HEK293 (cell line): Measurements from ENCODE around the gene DENND1A.

Experiments
- GLI4 ChIP-seq: fragments of 450-650 bp; formaldehyde crosslinking; IDR thresholded peaks from 2 replicates; pipeline ENCODE4 v1.5.1; 2016; ENCODE audit warnings: missing biosample characterization, missing genetic modification characterization
- ZBTB8A ChIP-seq: fragments of 450-650 bp; formaldehyde crosslinking; IDR thresholded peaks from 2 replicates; pipeline ENCODE4 v1.5.1; 2016; ENCODE audit warnings: missing biosample characterization, missing genetic modification characterization
- ZNF155 ChIP-seq: fragments of 450-650 bp; formaldehyde crosslinking; IDR thresholded peaks from 2 replicates; pipeline ENCODE4 v1.5.1; 2016; ENCODE audit warnings: missing biosample characterization, missing genetic modification characterization
- ZNF416 ChIP-seq: fragments of 450-650 bp; formaldehyde crosslinking; IDR thresholded peaks from 2 replicates; pipeline ENCODE4 v1.5.1; 2016; ENCODE audit warnings: missing biosample characterization, missing genetic modification characterization
- ZNF549 ChIP-seq: fragments of 450-650 bp; IDR thresholded peaks from 2 replicates; pipeline ENCODE4 v1.5.1; 2018; ENCODE audit warnings: missing biosample characterization, missing genetic modification characterization, mild to moderate bottlenecking, inconsistent platforms, moderate library complexity
- TF ChIP-seq, protein P1 (sequence below): fragments of 450-650 bp; formaldehyde crosslinking; IDR thresholded peaks from 2 replicates; pipeline ENCODE4 v1.5.1; 2016; ENCODE audit warnings: missing biosample characterization, missing genetic modification characterization
- TF ChIP-seq, protein P2 (sequence below): fragments of 450-650 bp; formaldehyde crosslinking; IDR thresholded peaks from 2 replicates; pipeline ENCODE4 v1.5.1; 2016; ENCODE audit warnings: missing biosample characterization, missing genetic modification characterization
- TF ChIP-seq, protein P3 (sequence below): fragments of 450-650 bp; formaldehyde crosslinking; IDR thresholded peaks from 2 replicates; pipeline ENCODE4 v1.5.1; 2016; ENCODE audit warnings: missing biosample characterization, missing genetic modification characterization
- TF ChIP-seq, protein P4 (sequence below): fragments of 450-650 bp; formaldehyde crosslinking; IDR thresholded peaks from 2 replicates; pipeline ENCODE4 v1.5.1; 2016; ENCODE audit warnings: missing biosample characterization, missing genetic modification characterization
- TF ChIP-seq, protein P5 (sequence below): fragments of 450-650 bp; formaldehyde crosslinking; IDR thresholded peaks from 2 replicates; pipeline ENCODE4 v1.5.1; 2016; ENCODE audit warnings: missing biosample characterization, missing genetic modification characterization

DNA sequence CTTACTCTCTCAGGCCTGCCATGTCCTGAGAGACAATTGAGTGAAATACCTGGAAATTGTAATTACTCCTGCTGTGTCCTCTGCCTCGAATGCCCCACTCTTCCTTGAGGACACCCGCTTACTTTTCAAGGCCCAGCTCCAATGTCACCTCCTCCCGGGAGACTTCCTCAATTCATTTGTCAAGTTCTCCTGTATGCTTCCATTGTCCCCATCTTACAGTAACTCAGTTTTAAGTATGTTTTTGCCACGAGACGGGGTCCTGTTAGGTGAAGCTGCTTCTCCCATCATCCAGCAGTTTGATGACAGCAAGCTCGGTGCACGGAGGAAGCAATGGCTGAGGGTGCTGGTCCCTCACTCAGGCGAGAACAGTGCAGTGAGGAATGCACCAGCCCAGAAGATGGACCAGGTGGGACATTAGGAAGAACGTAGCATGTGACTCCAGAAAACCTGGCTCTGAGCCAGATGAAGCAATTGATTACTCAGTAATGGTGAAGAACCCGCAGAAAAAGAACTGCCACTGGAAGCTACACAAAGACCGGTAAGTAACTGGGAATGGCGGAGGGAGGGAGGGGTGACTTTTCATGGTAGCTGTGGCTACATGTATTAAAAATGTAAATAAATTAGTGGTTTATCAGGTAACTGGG is 274.8 kb downstream of the DENND1A start:
- TF ChIP-seq, protein P1, sequence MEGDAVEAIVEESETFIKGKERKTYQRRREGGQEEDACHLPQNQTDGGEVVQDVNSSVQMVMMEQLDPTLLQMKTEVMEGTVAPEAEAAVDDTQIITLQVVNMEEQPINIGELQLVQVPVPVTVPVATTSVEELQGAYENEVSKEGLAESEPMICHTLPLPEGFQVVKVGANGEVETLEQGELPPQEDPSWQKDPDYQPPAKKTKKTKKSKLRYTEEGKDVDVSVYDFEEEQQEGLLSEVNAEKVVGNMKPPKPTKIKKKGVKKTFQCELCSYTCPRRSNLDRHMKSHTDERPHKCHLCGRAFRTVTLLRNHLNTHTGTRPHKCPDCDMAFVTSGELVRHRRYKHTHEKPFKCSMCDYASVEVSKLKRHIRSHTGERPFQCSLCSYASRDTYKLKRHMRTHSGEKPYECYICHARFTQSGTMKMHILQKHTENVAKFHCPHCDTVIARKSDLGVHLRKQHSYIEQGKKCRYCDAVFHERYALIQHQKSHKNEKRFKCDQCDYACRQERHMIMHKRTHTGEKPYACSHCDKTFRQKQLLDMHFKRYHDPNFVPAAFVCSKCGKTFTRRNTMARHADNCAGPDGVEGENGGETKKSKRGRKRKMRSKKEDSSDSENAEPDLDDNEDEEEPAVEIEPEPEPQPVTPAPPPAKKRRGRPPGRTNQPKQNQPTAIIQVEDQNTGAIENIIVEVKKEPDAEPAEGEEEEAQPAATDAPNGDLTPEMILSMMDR (tag by site-specific recombination) = no peak
- no peak for TF ChIP-seq ZBTB8A
- no peak for TF ChIP-seq ZNF549 (tag by site-specific recombination)
- TF ChIP-seq, protein P2, sequence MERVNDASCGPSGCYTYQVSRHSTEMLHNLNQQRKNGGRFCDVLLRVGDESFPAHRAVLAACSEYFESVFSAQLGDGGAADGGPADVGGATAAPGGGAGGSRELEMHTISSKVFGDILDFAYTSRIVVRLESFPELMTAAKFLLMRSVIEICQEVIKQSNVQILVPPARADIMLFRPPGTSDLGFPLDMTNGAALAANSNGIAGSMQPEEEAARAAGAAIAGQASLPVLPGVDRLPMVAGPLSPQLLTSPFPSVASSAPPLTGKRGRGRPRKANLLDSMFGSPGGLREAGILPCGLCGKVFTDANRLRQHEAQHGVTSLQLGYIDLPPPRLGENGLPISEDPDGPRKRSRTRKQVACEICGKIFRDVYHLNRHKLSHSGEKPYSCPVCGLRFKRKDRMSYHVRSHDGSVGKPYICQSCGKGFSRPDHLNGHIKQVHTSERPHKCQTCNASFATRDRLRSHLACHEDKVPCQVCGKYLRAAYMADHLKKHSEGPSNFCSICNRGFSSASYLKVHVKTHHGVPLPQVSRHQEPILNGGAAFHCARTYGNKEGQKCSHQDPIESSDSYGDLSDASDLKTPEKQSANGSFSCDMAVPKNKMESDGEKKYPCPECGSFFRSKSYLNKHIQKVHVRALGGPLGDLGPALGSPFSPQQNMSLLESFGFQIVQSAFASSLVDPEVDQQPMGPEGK (tag by site-specific recombination) = no peak
- TF ChIP-seq, protein P3, sequence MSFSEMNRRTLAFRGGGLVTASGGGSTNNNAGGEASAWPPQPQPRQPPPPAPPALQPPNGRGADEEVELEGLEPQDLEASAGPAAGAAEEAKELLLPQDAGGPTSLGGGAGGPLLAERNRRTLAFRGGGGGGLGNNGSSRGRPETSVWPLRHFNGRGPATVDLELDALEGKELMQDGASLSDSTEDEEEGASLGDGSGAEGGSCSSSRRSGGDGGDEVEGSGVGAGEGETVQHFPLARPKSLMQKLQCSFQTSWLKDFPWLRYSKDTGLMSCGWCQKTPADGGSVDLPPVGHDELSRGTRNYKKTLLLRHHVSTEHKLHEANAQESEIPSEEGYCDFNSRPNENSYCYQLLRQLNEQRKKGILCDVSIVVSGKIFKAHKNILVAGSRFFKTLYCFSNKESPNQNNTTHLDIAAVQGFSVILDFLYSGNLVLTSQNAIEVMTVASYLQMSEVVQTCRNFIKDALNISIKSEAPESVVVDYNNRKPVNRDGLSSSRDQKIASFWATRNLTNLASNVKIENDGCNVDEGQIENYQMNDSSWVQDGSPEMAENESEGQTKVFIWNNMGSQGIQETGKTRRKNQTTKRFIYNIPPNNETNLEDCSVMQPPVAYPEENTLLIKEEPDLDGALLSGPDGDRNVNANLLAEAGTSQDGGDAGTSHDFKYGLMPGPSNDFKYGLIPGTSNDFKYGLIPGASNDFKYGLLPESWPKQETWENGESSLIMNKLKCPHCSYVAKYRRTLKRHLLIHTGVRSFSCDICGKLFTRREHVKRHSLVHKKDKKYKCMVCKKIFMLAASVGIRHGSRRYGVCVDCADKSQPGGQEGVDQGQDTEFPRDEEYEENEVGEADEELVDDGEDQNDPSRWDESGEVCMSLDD = no peak
- TF ChIP-seq, protein P4, sequence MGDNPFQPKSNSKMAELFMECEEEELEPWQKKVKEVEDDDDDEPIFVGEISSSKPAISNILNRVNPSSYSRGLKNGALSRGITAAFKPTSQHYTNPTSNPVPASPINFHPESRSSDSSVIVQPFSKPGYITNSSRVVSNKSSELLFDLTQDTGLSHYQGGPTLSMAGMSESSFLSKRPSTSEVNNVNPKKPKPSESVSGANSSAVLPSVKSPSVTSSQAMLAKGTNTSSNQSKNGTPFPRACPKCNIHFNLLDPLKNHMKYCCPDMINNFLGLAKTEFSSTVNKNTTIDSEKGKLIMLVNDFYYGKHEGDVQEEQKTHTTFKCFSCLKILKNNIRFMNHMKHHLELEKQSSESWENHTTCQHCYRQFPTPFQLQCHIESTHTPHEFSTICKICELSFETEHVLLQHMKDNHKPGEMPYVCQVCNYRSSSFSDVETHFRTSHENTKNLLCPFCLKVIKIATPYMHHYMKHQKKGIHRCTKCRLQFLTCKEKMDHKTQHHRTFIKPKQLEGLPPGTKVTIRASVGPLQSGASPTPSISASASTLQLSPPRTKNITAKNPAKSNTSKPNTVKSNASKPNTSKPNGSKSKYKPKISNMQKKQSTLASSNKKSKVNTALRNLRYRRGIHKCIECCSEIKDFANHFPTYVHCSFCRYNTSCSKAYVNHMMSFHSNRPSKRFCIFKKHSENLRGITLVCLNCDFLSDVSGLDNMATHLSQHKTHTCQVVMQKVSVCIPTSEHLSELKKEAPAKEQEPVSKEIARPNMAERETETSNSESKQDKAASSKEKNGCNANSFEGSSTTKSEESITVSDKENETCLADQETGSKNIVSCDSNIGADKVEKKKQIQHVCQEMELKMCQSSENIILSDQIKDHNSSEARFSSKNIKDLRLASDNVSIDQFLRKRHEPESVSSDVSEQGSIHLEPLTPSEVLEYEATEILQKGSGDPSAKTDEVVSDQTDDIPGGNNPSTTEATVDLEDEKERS (tag by site-specific recombination) = no peak
- TF ChIP-seq GLI4 (tag by site-specific recombination) = no peak
- TF ChIP-seq ZNF416 (tag by site-specific recombination) = no peak
- no peak for TF ChIP-seq ZNF155
- TF ChIP-seq, protein P5, sequence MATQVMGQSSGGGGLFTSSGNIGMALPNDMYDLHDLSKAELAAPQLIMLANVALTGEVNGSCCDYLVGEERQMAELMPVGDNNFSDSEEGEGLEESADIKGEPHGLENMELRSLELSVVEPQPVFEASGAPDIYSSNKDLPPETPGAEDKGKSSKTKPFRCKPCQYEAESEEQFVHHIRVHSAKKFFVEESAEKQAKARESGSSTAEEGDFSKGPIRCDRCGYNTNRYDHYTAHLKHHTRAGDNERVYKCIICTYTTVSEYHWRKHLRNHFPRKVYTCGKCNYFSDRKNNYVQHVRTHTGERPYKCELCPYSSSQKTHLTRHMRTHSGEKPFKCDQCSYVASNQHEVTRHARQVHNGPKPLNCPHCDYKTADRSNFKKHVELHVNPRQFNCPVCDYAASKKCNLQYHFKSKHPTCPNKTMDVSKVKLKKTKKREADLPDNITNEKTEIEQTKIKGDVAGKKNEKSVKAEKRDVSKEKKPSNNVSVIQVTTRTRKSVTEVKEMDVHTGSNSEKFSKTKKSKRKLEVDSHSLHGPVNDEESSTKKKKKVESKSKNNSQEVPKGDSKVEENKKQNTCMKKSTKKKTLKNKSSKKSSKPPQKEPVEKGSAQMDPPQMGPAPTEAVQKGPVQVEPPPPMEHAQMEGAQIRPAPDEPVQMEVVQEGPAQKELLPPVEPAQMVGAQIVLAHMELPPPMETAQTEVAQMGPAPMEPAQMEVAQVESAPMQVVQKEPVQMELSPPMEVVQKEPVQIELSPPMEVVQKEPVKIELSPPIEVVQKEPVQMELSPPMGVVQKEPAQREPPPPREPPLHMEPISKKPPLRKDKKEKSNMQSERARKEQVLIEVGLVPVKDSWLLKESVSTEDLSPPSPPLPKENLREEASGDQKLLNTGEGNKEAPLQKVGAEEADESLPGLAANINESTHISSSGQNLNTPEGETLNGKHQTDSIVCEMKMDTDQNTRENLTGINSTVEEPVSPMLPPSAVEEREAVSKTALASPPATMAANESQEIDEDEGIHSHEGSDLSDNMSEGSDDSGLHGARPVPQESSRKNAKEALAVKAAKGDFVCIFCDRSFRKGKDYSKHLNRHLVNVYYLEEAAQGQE (tag by site-specific recombination) = no peak
